ENCODE measurements around the gene MINK1.

DNA sequence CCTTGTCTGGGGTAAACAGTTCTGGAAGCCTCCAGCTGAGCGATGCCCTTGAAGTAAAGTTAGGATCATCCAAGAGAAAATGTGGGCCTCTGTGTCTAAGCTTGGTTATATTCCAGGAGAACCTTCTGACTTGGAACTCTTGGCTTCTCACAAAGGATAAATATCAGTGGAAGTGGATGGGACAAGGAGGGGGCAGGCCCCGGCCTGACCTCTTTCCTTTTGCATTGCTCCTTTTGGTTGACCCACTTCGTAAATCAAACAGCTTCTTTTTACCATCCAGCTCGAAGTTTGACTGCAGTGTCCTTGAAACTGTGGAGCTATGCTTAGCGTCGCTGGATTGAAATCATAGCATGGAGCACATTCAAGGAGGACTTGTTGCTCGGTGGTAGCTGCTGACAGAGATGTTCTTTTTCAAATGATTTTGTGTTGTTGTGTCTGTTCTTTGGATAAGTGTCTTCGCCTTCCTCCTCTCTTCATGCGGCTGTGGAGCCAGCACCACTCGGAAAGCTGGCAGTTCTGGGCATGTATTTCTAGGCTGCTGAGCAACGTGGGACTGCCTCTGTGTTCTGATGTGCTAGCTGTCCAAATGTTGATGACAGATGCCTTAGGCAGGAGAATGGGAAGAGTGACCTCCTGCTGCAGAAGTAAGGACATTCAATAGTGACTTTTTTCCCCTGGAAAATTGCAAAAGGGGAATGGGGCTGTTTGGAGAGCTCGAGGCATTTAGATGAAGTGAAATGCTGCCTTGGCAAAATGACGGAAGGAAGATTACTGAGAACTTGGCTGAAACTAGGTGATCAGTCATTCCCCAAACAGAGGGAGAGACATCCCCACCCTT lies 4.5 kb downstream of the MINK1 start:
- no peak for TF ChIP-seq POLR2A (IDR thresholded peaks at IDR 0.05; ENCODE audit: insufficient read depth in 1 of 2, low read depth in 2 of 2, low read length in 2 of 2)
- TF ChIP-seq RBFOX2 (IDR thresholded peaks at IDR 0.05; ENCODE audit: low read depth, low read length) = no peak
- TF ChIP-seq, protein P1, sequence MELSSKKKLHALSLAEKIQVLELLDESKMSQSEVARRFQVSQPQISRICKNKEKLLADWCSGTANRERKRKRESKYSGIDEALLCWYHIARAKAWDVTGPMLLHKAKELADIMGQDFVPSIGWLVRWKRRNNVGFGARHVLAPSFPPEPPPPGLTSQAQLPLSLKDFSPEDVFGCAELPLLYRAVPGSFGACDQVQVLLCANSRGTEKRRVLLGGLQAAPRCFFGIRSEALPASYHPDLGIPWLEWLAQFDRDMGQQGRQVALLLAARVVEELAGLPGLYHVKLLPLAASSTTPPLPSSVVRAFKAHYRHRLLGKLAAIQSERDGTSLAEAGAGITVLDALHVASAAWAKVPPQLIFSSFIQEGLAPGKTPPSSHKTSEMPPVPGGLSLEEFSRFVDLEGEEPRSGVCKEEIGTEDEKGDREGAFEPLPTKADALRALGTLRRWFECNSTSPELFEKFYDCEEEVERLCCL (CRISPR knock-in tag; IDR thresholded peaks at IDR 0.05; ENCODE audit: borderline replicate concordance) = no peak
- TF ChIP-seq WIZ (CRISPR knock-in tag; IDR thresholded peaks at IDR 0.05) = no peak
- no peak for TF ChIP-seq TEAD3 (CRISPR knock-in tag; optimal IDR thresholded peaks at IDR 0.05; ENCODE audit: borderline replicate concordance)
- no peak for TF ChIP-seq SRF (IDR thresholded peaks at IDR 0.05; ENCODE audit: low read depth, low read length)
- TF ChIP-seq HES4 (CRISPR knock-in tag; IDR thresholded peaks at IDR 0.05; ENCODE audit: borderline replicate concordance) = no peak
- TF ChIP-seq KDM5A (IDR thresholded peaks at IDR 0.05; ENCODE audit: borderline replicate concordance, low read length) = no peak
- no peak for TF ChIP-seq BHLHE40 (IDR thresholded peaks at IDR 0.05; ENCODE audit: low read length)
- no peak for TF ChIP-seq ZNF274 (CRISPR knock-in tag; IDR thresholded peaks at IDR 0.05)
- no peak for TF ChIP-seq TARDBP (CRISPR knock-in tag; IDR thresholded peaks at IDR 0.05)
- TF ChIP-seq HCFC1 (IDR thresholded peaks at IDR 0.05; ENCODE audit: low read depth, low read length) = no peak
